ENCODE data around the gene MICU1. TPM values are rescaled to one million over a fixed set of nuclear protein-coding genes. Genes with fewer than 3 reads are reported as not detected.

Gene MICU1
- total and polyA plus RNA-seq, 8 donors: 25.9 to 212 (median 42.4) TPM

DNA sequence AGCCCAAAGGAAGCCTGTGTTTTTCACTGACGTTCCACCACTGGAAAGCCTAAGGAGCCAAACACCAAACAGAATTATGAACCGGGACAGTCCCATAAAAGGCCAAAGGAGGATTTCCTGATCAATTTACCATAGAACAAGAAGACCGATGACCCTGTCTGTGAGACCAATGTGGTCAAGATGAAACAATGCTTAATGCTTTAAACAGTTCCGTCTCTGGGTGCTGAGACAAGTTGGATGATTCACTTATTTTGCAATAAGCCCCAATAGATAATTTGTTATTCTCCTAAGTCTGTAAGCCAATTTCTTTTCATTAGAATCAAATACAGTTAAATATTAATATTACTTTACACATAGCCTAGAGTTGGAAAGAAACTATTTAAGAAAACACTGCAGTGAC is 134.9 kb downstream of the MICU1 start:
- DNase-seq: no peak
- H3K4me3 ChIP-seq: no peak overlapping the region
- H3K4me1 ChIP-seq: peaks cover 0 to 9% (median 3%) of the 10 kb centered on the region in 4 donors
- 54 to 74% (median 66%) methylated on average over 4 of the region's 4 CpGs for WGBS, 5 donors
- peaks cover 0 to 3% (median 0%) of the 10 kb centered on the region in 4 donors for H3K36me3 ChIP-seq
- intact Hi-C loops (cut with DNase I; ENCODE audit: low total_unique reads): no loop called here
- H3K9me3 ChIP-seq: no peaks in the 10 kb centered on the region
- H3K27ac ChIP-seq: no peak overlapping the region
- H3K27me3 ChIP-seq: no peaks in the 10 kb centered on the region
- TF ChIP-seq POLR2A (IDR thresholded peaks at IDR 0.05) (no peak), EP300 (IDR thresholded peaks at IDR 0.05) (no peak), CTCF (IDR thresholded peaks at IDR 0.05) (no peak), POLR2AphosphoS5 (IDR thresholded peaks at IDR 0.05) (no peak)

DNA sequence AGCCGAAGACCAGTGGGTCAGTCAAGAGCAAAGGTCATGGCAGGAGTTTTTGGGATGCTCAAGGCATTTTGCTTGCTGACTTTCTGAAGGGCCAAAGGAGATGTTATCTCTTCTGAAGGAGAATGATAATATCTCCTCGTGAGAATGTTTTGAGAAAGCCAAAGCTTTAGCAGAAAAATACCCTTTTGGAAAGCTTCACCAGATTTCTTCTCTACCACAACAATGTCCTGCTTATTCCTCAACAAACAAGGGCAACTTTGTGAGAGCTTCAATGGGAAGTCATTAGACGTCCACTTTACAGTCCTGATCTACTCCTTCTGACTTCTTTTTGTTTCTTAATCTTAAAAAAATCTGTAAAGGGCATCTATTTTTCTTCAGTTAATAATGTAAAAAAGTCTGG is 138.4 kb downstream of the MICU1 start:
- no peaks in the 10 kb centered on the region for H3K27me3 ChIP-seq
- H3K9me3 ChIP-seq: no peaks in the 10 kb centered on the region
- no peak overlapping the region for H3K27ac ChIP-seq
- H3K4me1 ChIP-seq: peaks cover 0 to 9% (median 3%) of the 10 kb centered on the region in 4 donors
- intact Hi-C loops (cut with DNase I; ENCODE audit: low total_unique reads): no loop called here
- TF ChIP-seq CTCF (IDR thresholded peaks at IDR 0.05): no peak
- TF ChIP-seq POLR2A (IDR thresholded peaks at IDR 0.05): no peak
- H3K36me3 ChIP-seq: peaks cover 0 to 8% (median 5%) of the 10 kb centered on the region in 4 donors
- 84 to 92% (median 90%) methylated on average over 3 of the region's 3 CpGs for WGBS, 5 donors
- no peak overlapping the region for H3K4me3 ChIP-seq
- DNase-seq: no peak

DNA sequence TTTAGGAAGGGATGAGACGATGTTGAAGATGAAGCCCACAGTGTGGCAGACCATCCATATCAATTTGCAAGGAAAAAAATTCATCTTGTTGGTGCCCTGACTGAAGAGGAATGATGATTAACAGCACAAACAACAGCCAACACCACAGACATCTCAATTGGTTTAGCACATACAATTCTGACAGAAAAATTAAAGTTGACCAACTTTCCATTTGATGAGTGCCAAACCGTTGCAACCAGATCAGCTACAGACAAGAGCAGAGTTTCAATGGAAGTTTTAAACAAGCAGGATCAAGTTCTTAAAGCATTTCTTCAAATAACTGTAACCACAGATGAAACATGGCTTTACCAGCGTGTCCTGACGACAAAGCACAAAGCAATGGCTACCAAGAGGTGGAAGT is 138.8 kb downstream of the MICU1 start:
- no peak for TF ChIP-seq POLR2A (IDR thresholded peaks at IDR 0.05)
- TF ChIP-seq EP300 (IDR thresholded peaks at IDR 0.05): no peak
- TF ChIP-seq POLR2AphosphoS5 (IDR thresholded peaks at IDR 0.05): no peak
- Histone ChIP-seq H3K4me1 (peaks cover 0 to 9% (median 3%) of the 10 kb centered on the region in 4 donors), H3K27ac (no peak overlapping the region), H3K4me3 (no peak overlapping the region), H3K36me3 (peaks cover 0 to 8% (median 5%) of the 10 kb centered on the region in 4 donors), H3K9me3 (no peaks in the 10 kb centered on the region), H3K27me3 (no peaks in the 10 kb centered on the region)
- DNase-seq: no peak
- WGBS, 5 donors: 91 to 95% (median 93%) methylated on average over 4 of the region's 4 CpGs
- intact Hi-C loops (cut with DNase I; ENCODE audit: low total_unique reads): no loop called here

DNA sequence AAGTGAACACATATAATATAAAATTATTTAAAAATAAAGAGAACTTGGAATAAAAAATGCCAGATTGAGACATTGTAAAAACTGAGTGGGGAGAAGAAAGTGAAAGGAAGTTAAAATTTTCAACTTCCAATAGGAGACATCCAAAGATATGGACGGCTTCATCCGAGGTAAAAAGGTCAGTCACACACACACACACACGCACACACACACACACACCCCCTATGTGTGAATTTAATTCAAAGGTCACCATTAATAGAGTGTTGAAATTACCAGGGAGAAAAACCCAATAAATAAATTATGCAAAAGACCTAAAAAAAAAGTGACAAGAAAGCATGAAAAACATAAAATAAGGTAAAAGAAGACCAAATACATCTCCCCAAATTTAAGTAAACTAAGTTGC is 140.2 kb downstream of the MICU1 start:
- H3K4me3 ChIP-seq: no peak overlapping the region
- intact Hi-C loops (cut with DNase I; ENCODE audit: low total_unique reads): no loop called here
- peaks cover 0 to 8% (median 5%) of the 10 kb centered on the region in 4 donors for H3K36me3 ChIP-seq
- no peak for DNase-seq
- H3K9me3 ChIP-seq: no peaks in the 10 kb centered on the region
- TF ChIP-seq EP300 (IDR thresholded peaks at IDR 0.05): no peak
- no peak for TF ChIP-seq POLR2AphosphoS5 (IDR thresholded peaks at IDR 0.05)
- TF ChIP-seq POLR2A (IDR thresholded peaks at IDR 0.05): no peak
- TF ChIP-seq CTCF (IDR thresholded peaks at IDR 0.05): no peak
- 79 to 96% (median 85%) methylated on average over 3 of the region's 3 CpGs for WGBS, 5 donors
- H3K27me3 ChIP-seq: no peaks in the 10 kb centered on the region
- no peak overlapping the region for H3K27ac ChIP-seq
- H3K4me1 ChIP-seq: peaks cover 0 to 4% (median under 1%) of the 10 kb centered on the region in 4 donors

DNA sequence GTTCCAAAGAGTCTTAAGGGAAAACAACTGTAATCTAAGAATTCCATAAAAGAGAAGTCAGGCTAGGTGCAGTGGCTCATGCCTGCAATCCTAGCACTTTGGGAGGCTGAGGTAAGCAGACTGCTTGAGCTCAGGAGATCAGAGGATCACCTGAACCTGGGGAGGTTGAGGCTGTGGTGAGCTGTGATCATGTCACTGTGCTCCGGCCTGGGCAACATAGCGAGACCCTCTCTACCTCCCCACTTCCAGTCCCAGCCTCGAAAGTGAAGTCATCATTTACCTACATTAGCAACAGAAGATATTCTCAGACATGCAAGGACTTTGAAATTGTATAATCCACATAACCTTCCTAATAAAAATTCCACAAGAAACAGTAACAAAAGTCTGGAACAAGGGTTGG is 141.4 kb downstream of the MICU1 start:
- no peak overlapping the region for H3K27ac ChIP-seq
- no peaks in the 10 kb centered on the region for H3K9me3 ChIP-seq
- TF ChIP-seq POLR2AphosphoS5 (IDR thresholded peaks at IDR 0.05): no peak
- H3K4me1 ChIP-seq: no peaks in the 10 kb centered on the region
- no peak for DNase-seq
- WGBS, 5 donors: 93 to 98% (median 97%) methylated on average over 3 of the region's 3 CpGs
- no peaks in the 10 kb centered on the region for H3K27me3 ChIP-seq
- H3K36me3 ChIP-seq: peaks cover 0 to 8% (median 5%) of the 10 kb centered on the region in 4 donors
- no peak overlapping the region for H3K4me3 ChIP-seq
- intact Hi-C loops (cut with DNase I; ENCODE audit: low total_unique reads): no loop called here
